T-helper 2 cell treated with Interferon-gamma antibody and Interleukin-4, amounts not matched to agents 5 μg/mL and 100 μg/mL, for 36 hours (primary cell): ENCODE measurements around the gene MFAP4.

Source experiments
- DNase-seq: peaks from one replicate; pipeline ENCODE4 v3.0.0; 2021; ENCODE audit warnings: low spot score
- H3K27ac Mint-ChIP-seq: one replicate; pipeline ENCODE4 v1.8.0; 2021; ENCODE audit warnings: mild to moderate bottlenecking, mixed read lengths
- H3K27me3 Mint-ChIP-seq: one replicate; pipeline ENCODE4 v1.8.0; 2021; ENCODE audit warnings: low read depth, mixed read lengths
- H3K36me3 Mint-ChIP-seq: one replicate; pipeline ENCODE4 v1.8.0; 2021; ENCODE audit warnings: low read depth, mixed read lengths
- H3K4me1 Mint-ChIP-seq: one replicate; pipeline ENCODE4 v1.8.0; 2021; ENCODE audit warnings: low read depth, mixed read lengths
- H3K4me3 Mint-ChIP-seq: one replicate; pipeline ENCODE4 v1.8.0; 2022; ENCODE audit warnings: mild to moderate bottlenecking, moderate library complexity, mixed read lengths
- H3K9me3 Mint-ChIP-seq: one replicate; pipeline ENCODE4 v1.8.0; 2021; ENCODE audit warnings: mixed read lengths

The MFAP4 gene

DNA sequence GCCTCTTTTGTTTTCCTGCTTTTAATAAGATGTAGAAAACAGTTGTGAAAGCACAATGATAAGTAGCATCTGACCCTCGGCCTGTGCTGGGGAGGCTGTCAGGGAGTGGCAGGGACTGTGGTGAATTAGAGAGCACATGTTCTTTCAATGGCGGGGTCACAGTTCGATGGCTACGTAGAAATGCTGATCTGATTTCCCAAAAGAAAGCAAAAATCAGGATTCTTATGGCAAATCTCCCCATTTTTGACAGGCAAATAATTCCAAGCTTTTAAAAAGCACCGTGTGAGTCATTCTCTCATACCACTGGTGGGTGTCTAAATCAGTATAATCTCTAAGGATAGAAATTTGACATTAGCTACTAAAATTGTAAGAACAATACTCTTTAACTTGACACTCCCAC, 12.9 kb downstream of the MFAP4 start:
- H3K36me3 Mint-ChIP-seq: peaks cover 7% of the 10 kb centered on the region
- DNase-seq: no peak
- H3K9me3 Mint-ChIP-seq: no peaks in the 10 kb centered on the region
- no peak overlapping the region for H3K4me3 Mint-ChIP-seq
- H3K4me1 Mint-ChIP-seq: peaks cover 48% of the 10 kb centered on the region
- H3K27me3 Mint-ChIP-seq: no peaks in the 10 kb centered on the region
- no peak overlapping the region for H3K27ac Mint-ChIP-seq

DNA sequence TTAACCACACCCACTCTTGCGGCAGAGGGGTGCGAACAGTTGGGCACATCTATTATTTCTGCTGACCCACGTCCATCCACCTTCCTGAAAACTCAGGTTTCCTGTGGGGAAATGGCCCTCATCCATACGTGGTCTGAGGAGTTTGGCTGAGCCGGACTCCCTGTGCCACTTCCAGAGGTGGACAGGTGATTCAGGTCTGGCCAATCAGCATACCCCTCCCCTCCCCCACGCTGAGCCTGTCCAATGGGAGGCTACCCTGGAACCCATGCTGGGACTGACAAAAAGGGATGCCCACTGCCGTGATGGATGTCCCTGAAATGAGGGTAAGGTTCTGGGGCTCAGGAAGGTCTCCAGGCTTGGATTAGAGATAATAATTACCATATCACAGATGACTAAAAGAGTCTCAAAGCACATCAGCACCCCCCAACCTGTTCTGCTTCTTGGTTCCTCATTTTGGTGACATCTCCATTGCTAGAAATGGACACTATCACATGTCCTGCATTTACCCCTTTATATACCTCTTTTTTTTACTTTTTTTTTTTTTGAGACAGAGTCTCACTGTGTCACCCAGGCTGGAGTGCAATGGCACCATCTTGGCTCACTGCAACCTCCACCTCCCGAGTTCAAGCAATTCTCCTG, 14.0 kb downstream of the MFAP4 start:
- H3K4me1 Mint-ChIP-seq: peaks cover 56% of the 10 kb centered on the region
- no peaks in the 10 kb centered on the region for H3K9me3 Mint-ChIP-seq
- H3K27ac Mint-ChIP-seq: no peak overlapping the region
- peaks cover 7% of the 10 kb centered on the region for H3K36me3 Mint-ChIP-seq
- H3K27me3 Mint-ChIP-seq: no peaks in the 10 kb centered on the region
- DNase-seq: no peak
- H3K4me3 Mint-ChIP-seq: no peak overlapping the region

GRCh38 chr17:19372439-19372838, 14.6 kb downstream of the MFAP4 start:
- peak overlapping the region; percentile 23 for H3K27ac Mint-ChIP-seq
- peak overlapping the region; percentile 48 for H3K4me3 Mint-ChIP-seq
- no peaks in the 10 kb centered on the region for H3K27me3 Mint-ChIP-seq
- H3K9me3 Mint-ChIP-seq: no peaks in the 10 kb centered on the region
- H3K4me1 Mint-ChIP-seq: peaks cover 59% of the 10 kb centered on the region
- no peak for DNase-seq
- peaks cover 7% of the 10 kb centered on the region for H3K36me3 Mint-ChIP-seq

DNA sequence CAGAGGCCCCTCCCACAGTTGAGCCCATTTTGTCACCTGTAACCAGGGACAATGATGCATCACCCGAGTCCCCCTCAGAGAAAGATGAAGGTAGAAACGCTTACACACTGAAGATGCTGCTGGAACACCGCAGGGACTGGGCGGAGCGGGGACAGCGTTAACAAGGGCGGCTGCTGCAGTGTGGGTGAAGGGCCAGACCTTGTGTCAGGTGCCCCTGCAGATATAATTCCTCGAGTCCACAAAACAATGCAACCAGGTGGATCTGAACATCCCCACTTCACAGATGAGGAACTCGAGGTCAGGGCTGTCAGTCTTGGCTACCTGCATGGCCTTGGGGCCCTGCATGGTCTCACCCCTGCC, 15.0 kb downstream of the MFAP4 start:
- no peak for DNase-seq
- peak overlapping the region; percentile 63 for H3K27ac Mint-ChIP-seq
- no peaks in the 10 kb centered on the region for H3K9me3 Mint-ChIP-seq
- H3K36me3 Mint-ChIP-seq: peaks cover 7% of the 10 kb centered on the region
- no peaks in the 10 kb centered on the region for H3K27me3 Mint-ChIP-seq
- H3K4me1 Mint-ChIP-seq: peaks cover 59% of the 10 kb centered on the region
- peak overlapping the region; percentile 48 for H3K4me3 Mint-ChIP-seq

DNA sequence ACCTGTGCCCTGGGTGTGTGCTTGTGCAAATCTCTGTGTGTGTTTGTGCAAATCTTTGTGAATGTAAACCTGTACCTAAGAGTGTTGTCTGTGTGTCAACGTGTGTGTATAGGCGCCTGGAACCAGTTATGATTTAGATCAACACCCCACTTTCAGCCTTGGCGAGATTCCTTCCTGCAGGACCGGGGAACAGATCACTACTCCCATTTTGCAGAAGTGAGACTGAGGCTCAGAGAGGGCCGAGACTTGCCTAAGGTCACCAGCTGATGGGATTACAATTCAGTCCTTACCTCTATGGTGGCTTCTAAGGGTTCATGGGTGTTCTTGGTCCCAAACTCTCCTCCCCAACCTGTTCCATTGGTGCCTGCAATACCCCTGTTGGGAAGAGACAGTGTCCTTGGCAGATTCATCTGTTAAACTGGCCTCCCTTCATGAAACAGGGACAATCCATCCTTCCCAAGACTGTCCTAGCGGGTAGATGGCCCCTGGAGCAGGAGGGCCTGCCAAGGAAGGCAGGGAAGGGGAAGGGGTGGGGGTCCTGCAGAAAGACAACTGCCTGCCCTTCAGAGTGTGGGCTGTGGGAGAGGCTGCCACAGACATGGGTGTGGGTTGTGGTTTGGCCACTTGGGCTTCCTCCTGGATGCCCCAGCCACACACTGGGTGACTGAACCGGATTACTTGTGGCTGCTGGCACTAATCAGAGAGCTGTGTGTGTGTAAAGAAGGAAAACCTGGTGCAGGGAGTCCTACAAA, 15.6 kb downstream of the MFAP4 start:
- H3K36me3 Mint-ChIP-seq: peaks cover 7% of the 10 kb centered on the region
- H3K4me3 Mint-ChIP-seq: peak overlapping the region; percentile 87
- H3K9me3 Mint-ChIP-seq: no peaks in the 10 kb centered on the region
- peaks cover 58% of the 10 kb centered on the region for H3K4me1 Mint-ChIP-seq
- H3K27me3 Mint-ChIP-seq: no peaks in the 10 kb centered on the region
- DNase-seq: no peak
- H3K27ac Mint-ChIP-seq: peak overlapping the region; percentile 92

DNA sequence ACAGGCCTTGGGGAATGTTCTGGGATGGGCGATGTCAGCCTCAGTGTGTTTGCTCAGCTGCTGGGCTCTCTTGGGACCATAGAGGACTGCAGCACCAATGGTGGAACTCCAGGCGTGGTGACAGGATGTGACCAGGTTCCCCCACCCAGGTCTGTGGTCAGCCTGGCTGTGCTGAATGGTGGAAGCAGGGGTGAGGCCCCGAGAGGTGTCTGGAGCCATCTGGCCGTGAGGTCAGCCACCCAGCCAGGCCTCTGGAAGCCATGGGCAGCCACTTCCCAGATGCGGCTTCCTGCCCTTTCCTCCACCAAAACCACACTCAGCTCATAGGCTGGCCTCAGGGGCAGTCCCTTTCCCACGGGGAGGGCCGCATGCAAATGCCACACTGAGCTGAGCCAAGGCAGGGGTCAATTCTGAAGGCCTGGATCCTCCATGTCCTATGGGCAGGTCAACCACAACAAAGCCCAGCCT, 16.5 kb downstream of the MFAP4 start:
- Mint-ChIP-seq H3K36me3 (peaks cover 7% of the 10 kb centered on the region), H3K4me3 (peak overlapping the region; percentile 87), H3K27ac (peak overlapping the region; percentile 92), H3K9me3 (no peaks in the 10 kb centered on the region), H3K4me1 (peaks cover 52% of the 10 kb centered on the region), H3K27me3 (no peaks in the 10 kb centered on the region)
- DNase-seq: no peak

DNA sequence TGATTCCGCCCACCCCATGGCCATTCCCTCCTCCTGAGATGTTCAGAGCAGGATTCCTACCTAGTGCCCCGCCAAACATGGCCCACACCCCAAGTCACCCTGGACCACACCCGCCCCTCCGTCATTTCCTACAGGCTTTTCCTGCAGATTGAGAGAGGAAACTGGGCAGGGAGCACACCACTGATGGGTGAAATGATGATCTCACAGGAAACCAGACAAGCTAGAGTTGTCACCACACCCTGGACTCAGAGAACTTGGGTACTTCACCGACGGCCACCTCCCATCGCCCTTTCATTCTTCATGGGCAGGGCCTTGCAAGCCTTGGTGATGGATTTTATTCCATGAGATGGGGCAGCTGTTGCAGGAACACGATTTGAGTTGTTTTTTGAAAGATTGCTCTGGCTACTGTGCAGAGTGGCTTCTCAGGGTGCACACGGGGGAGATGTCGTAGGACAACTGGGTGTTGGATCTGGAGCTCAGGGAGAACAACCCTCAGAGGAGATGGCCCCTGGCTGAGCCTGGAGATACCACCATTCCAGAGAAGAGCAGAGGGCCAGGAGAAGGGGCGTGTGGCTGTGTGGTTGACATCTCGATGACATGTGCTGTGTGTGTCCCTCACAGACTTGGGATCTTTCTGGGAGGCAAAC, 17.0 kb downstream of the MFAP4 start:
- Mint-ChIP-seq H3K27ac (peak overlapping the region; percentile 92), H3K36me3 (peaks cover 7% of the 10 kb centered on the region), H3K4me3 (peak overlapping the region; percentile 87), H3K4me1 (peaks cover 51% of the 10 kb centered on the region), H3K27me3 (no peaks in the 10 kb centered on the region), H3K9me3 (no peaks in the 10 kb centered on the region)
- no peak for DNase-seq

DNA sequence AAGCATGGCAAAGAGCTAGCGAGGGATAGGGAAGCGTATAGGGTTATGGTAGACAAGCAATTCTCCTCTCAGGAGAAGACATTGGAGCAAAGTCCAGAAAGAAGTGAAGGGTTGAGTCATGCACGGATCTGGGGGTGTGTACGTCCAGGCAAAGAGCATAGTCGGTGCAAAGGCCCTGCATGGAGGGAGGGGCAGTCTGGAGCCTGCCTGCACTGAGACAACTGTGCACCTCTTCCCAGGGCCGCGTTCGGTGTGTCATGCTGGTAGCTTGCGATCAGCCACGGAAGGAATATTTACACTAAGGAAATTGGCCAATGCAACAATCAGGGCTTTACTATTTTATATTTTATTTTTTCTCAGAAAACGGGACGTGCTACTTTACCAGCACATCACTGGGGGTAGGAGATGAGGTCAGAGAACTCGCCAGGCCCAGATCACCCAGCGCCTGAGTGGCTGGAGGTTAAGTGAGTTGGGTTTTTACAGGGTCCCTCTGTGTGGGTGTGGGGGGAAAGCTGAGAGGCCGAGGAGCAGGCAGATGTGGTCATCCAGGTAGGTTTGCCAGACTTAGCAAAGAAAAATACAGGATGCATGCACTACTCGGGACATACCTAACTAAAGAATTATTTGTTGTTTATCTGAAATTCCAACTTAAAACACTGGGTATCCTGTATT, 17.7 kb downstream of the MFAP4 start:
- H3K4me1 Mint-ChIP-seq: peaks cover 48% of the 10 kb centered on the region
- H3K9me3 Mint-ChIP-seq: no peaks in the 10 kb centered on the region
- peak overlapping the region; percentile 92 for H3K27ac Mint-ChIP-seq
- H3K36me3 Mint-ChIP-seq: peaks cover 3% of the 10 kb centered on the region
- H3K27me3 Mint-ChIP-seq: no peaks in the 10 kb centered on the region
- H3K4me3 Mint-ChIP-seq: peak overlapping the region; percentile 87
- no peak for DNase-seq

DNA sequence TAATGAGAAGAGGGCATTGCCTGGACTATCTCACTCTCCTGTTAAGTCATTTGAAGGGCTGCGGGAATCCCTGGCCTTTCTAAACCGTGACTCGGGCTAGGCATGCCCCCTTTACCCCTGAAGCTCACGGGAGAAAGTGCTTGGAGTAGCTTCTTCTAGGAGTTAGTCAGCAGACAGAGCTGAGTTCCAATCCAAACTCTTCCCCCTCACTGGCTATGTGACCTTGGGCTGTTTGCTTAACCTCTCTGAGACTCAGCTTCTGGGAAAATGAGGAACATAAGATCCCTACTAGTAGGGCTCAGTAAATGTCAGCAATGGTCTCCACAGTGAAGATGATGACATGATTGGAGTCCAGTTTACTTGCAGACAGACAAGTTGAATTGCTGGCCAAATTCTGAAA, 18.8 kb downstream of the MFAP4 start:
- H3K27ac Mint-ChIP-seq: peak overlapping the region; percentile 12
- DNase-seq: no peak

GRCh38 chr17:19366637-19366972, 20.4 kb downstream of the MFAP4 start:
- Mint-ChIP-seq H3K4me1 (peaks cover 38% of the 10 kb centered on the region), H3K9me3 (no peaks in the 10 kb centered on the region), H3K27me3 (peaks cover 3% of the 10 kb centered on the region), H3K36me3 (peaks cover 2% of the 10 kb centered on the region), H3K27ac (no peak overlapping the region), H3K4me3 (no peak overlapping the region)
- DNase-seq: no peak

More for the DNA sequence above, 18.8 kb downstream of the MFAP4 start:
- Mint-ChIP-seq H3K36me3 (peaks cover 2% of the 10 kb centered on the region), H3K27me3 (peaks cover 3% of the 10 kb centered on the region), H3K4me3 (no peak overlapping the region), H3K9me3 (no peaks in the 10 kb centered on the region), H3K4me1 (peaks cover 47% of the 10 kb centered on the region)

DNA sequence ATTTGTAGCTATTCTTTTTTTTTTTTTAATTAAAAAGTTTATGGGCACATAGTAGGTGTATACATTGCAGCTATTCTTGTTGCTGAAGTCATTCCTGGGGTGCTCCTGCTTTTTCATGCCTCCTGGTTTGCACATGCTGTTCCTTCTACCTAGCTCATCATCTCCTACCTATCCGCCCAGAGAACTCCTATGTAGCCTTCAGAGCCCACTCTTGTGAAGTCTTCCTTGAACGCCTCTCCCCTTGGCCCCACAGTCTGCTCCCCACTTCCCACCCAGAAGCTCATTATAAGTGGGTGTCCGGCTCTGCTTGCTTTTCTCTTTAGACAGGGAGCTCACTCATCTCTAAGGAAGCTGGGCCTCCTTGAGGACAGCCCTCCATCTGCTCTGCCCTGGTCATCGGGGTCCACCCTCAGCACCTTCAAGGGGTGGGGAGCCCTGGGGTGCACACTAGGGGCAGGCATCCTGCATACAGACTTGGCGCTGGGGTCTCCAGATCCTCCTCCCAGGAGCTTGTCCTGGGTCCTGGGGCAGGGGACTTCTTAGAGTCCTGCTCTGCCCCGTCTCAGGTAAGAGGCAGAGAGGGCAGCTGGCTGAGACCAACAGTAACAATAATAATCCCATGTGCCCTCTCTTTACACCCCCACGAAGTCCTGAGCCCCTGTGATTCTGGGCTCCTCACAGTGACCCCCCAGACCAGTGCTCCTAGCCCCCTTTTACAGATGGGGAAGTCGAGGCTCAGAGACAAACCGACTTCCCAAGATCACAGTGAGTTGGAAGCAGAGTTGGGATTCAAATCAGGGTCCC, 21.0 kb downstream of the MFAP4 start:
- Mint-ChIP-seq H3K4me1 (peaks cover 35% of the 10 kb centered on the region), H3K9me3 (no peaks in the 10 kb centered on the region), H3K27me3 (peaks cover 3% of the 10 kb centered on the region), H3K4me3 (no peak overlapping the region), H3K27ac (no peak overlapping the region), H3K36me3 (peaks cover 2% of the 10 kb centered on the region)
- no peak for DNase-seq

GRCh38 chr17:19365499-19365817, 21.5 kb downstream of the MFAP4 start:
- Mint-ChIP-seq H3K36me3 (peaks cover 2% of the 10 kb centered on the region), H3K27ac (no peak overlapping the region), H3K4me3 (no peak overlapping the region), H3K9me3 (no peaks in the 10 kb centered on the region), H3K27me3 (peaks cover 6% of the 10 kb centered on the region), H3K4me1 (peaks cover 31% of the 10 kb centered on the region)
- DNase-seq: no peak

DNA sequence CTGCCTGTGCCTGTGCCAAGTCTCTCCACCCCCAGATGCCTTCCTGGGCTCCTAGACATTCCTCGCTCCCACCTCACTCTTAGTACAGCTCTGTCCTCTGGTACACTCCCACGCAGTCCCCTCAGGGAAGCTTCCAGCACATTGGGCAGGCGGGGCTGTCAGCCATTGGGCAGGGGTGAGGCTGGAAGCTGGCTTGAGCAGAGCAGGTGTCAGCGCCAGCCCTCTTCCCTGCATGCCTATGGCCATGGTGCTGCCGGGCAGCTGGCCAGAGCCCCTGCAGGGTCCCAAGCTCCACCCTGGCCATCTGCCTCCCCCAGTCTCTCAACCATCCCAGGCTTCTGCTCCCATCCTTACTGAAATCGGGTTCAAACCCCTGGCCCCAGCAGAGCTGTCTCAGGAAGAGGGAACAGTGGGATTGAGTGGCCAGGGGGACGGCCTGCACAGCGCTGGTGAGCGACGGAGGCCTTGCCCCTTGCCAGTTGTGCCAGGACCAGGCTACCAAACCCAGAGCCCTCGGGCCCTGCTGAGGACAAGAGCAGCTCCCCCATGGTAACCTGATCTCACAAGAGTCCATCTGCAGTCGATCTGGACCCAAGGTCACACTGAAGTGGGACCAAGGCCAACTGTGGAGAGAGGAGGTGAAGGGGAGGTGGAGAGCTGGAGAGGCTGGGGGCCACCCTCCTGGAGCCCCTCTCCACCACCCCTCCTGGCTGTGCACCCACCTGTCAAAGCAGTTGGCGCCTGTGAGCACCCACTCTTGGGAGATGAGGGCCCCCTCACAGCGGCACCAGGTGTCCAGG, 22.1 kb downstream of the MFAP4 start:
- Mint-ChIP-seq H3K4me1 (peaks cover 26% of the 10 kb centered on the region), H3K4me3 (no peak overlapping the region), H3K36me3 (no peaks in the 10 kb centered on the region), H3K27ac (no peak overlapping the region), H3K9me3 (no peaks in the 10 kb centered on the region), H3K27me3 (peaks cover 7% of the 10 kb centered on the region)
- DNase-seq: no peak
